HG03432 (cell line): ENCODE measurements around the gene NOL9.
A peak's percentile ranks its signal among the peaks of the same experiment; 100 is the strongest.

Experiments
- ATAC-seq: cut with Tn5 transposase; IDR thresholded peaks from one replicate; pipeline ENCODE4 v1.9.1; 2021; ENCODE audit warnings: mild to moderate bottlenecking, moderate library complexity; ENCODE audit not compliant: unreplicated experiment

Gene NOL9

GRCh38 chr1:6491081-6491449 lies 63.2 kb downstream of the NOL9 start:
- no peak for ATAC-seq

- ATAC-seq = peak; percentile 50
These were observed 63.9 kb downstream of the NOL9 start for GRCh38 chr1:6490181-6491080.

- ATAC-seq = peak; percentile 56
These were observed 64.5 kb downstream of the NOL9 start for GRCh38 chr1:6489799-6490180.

GRCh38 chr1:6489383-6489765 lies 64.9 kb downstream of the NOL9 start:
- no peak for ATAC-seq

GRCh38 chr1:6488602-6489382 lies 65.5 kb downstream of the NOL9 start:
- no peak for ATAC-seq

GRCh38 chr1:6487804-6488484 lies 66.4 kb downstream of the NOL9 start:
- ATAC-seq = no peak

GRCh38 chr1:6486433-6487011 lies 67.8 kb downstream of the NOL9 start:
- peak; percentile 51 for ATAC-seq

DNA sequence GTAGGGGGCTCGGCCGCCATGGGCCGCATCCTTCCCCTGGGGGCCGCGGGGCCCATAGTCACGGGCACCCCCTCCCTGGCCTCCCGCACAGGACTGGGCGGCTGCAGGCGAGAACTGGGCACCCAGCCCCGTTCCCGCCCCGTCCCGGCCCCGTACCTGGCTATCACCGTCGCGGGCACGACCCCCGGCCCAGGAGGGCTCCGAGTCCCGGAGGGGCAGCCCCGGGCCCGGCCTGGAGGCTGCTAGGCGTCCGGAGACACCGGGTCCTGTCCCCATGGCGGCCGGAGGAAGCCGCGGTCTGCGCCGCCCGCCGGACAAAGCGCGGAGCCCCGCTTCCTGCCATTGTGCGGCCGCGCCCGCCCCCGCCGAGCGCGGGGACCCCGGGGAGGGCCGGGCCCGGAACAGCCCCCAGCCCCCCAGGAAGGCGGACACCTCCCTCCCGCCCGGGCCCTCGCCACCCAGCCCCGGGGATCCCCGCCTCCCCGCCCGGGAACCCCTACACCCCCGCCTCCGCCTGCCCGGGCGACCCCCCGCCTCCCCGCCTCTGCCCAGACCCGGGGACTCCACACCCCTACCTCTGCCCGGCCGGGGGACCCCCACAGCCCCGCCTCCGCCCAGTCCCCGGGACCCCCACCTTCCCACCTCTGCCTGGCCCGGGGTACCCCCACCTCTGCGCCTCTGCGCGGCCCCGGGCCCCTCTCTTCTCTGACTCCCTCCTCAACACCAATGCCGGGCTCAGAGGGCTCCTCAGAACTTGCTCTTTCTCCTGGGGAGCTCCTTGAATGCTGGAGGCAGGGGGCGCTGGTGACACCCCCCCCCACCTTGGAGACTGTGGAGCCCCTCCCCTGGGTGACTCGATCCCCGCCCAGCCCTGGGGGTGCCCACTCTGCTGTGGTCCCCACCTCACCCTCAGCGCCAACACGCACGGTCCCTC lies 68.9 kb downstream of the NOL9 start:
- no peak for ATAC-seq

DNA sequence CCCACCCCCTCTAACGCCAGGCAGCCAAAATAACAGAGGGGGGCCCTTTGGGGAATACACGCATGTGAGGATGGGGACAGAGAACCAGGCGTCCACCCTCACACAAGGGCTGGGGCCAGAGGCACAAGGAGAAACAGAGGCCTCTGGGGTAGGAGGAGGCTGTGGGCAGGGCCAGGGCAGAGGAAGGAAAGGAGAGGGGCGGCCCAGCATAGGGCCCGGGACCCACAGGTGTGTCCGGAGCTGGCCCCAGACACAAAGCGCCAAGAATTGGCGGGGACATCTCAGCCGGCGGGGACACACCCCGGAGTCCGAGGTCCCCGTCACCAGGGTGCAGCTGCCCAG lies 69.5 kb downstream of the NOL9 start:
- ATAC-seq = no peak

DNA sequence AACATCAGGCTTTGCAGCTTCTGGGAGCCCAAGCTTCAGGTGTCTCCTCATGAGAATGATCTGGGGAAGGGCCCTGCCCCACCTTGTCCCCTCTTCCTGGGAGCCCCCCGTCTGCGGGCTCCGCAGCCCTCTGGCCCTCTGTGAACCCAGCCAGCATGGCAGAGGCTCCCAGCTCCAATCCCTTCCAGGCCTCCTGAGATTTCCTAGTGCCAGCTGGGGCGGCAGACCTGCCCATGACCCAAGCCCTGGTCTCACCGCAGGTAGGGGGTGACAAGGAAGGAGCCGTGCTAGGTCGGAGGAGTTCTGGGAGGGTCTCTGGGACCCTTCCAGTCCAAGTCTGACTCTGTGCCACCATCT lies 70.6 kb downstream of the NOL9 start:
- no peak for ATAC-seq

DNA sequence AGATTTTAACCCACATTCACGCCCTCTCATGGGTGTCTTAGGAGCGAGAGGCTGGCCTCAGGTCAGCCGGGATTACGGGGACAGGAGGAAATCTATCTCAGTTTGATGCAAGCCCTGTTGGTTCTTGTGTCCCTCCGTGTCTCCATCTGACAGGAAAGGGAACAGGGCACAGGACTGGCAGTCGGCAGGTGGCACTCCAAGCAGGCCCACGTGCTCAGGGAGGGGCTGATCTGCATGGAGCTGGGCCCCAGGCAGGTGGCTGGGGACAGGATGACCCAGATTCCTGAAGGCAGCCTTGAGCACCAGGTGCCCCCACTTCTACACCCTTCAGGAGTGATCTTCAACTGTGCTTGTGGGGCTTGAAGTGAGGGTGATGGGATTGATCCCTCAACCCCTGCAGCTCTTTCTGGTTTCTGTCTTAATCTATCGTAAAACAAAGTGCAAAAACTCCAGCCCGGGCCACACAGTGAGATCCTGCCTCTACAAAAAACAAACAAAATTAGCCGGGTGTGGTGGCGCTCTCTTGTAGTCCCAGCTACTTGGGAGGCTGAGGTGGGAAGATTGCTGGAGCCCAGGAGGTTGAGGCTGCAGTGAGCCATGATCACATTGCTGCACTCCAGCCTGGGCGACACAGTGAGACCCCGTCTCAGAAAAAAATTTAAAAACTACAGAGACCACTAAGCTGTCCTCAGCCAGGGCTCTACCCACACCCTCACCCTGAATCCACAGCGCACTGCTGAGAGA lies 71.1 kb downstream of the NOL9 start:
- ATAC-seq = no peak

GRCh38 chr1:6481820-6482219 lies 72.5 kb downstream of the NOL9 start:
- no peak for ATAC-seq

DNA sequence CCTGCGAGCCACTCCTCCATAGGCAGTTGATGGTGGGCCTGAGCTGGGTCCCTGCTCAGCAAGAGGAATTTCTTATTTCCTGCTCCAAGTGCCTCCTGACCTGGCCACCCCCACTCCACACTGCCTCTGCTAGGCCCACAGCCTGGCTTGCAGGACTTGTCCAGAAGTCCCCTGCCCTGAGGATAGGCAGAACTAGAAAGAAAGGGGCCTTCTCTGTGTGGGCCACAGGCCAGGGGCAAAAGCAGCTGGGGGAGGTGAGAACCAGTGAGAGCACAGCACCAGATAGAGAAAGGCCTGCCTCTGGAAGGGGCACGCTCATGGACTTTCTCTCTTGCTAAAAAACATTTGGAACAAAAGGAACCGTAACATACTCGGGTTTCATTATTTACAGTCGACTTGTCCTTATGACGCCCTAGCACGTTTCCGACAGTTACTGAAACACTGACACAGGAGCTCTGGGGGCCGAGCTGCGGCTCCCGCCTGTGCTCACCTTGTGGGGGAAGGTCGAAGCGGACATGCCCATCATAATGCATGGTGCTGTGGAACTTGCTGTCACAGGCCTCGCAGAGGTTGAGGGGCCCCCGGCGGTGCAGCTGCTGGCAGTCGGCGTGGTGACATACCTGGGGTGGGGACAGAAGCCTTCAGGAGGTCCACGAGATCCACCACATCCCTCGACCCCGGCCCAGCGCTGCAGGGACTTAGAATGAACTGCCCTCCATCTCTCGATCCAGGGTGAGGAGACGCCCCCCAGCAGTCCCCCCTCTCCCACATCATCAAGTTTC lies 77.1 kb downstream of the NOL9 start:
- no peak for ATAC-seq

- ATAC-seq = no peak
These were observed 77.8 kb downstream of the NOL9 start for GRCh38 chr1:6476483-6476882.

GRCh38 chr1:6475381-6476133 lies 78.8 kb downstream of the NOL9 start:
- peak; percentile 56 for ATAC-seq

GRCh38 chr1:6474815-6475282 lies 79.5 kb downstream of the NOL9 start:
- no peak for ATAC-seq

DNA sequence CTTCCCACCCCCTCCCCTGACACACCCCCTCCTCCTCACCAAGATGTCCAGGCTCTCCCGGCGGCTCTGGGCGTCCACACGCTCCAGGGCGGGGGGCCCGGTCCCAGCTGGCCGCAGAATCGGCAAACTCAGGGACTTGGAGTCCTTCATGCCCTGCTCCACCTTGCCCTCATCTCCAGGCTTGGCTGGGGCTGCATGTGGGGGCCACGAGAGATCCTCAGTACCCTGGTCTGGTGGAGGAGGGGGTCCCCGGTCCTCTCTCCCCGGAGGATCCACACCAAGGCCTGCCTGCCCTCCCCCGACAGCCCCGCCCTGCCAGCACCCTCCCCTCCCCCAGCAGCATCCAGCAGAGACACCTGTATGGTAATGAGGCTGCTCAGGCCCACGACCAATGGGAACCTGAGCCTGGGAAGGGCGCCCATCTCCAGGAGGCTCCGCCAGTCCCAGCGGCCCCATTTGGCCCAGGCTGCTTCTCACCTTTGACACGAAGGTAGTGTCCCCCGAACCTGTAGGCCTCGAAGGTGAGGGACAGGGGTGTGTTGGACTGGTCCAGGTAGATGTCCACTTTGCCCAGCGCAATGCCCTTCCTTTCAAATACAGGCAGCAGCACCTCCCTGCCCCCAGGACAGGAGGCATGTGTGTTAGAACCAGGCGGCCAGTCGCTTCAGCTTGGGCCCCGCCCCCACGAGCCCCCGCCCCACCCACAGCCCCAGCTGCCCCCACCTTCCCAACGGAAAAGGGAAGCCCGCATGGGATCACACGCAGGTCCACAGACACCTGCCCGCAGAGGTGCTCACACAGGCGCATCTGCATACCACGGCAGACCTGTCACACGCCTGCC lies 80.1 kb downstream of the NOL9 start:
- no peak for ATAC-seq
